ENCODE measurements around the gene C3orf20.

GRCh38 chr3:14789640-14790285, 114.8 kb downstream of the C3orf20 start:
- TF ChIP-seq, protein P1, sequence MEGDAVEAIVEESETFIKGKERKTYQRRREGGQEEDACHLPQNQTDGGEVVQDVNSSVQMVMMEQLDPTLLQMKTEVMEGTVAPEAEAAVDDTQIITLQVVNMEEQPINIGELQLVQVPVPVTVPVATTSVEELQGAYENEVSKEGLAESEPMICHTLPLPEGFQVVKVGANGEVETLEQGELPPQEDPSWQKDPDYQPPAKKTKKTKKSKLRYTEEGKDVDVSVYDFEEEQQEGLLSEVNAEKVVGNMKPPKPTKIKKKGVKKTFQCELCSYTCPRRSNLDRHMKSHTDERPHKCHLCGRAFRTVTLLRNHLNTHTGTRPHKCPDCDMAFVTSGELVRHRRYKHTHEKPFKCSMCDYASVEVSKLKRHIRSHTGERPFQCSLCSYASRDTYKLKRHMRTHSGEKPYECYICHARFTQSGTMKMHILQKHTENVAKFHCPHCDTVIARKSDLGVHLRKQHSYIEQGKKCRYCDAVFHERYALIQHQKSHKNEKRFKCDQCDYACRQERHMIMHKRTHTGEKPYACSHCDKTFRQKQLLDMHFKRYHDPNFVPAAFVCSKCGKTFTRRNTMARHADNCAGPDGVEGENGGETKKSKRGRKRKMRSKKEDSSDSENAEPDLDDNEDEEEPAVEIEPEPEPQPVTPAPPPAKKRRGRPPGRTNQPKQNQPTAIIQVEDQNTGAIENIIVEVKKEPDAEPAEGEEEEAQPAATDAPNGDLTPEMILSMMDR (IDR thresholded peaks at IDR 0.05), result no peak
- TF ChIP-seq POLR2A (IDR thresholded peaks at IDR 0.05), result no peak

All from heart left ventricle (tissue), 13 donors.